MG63 (cell line): Measurements from ENCODE around the gene NUB1. TPM values are rescaled to one million over a fixed set of nuclear protein-coding genes. Genes with fewer than 3 reads are reported as not detected.
A peak's percentile ranks its signal among the peaks of the same experiment; 100 is the strongest.

ENCODE experiments used
- DNase-seq: peaks from one replicate; pipeline ENCODE4 v3.0.0-alpha.2; 2020
- H3K27me3 ChIP-seq: fragments of 250-450 bp; sonication (Bioruptor Pico); 2 replicates; pipeline ENCODE4 v1.5.1; 2020; ENCODE audit warnings: mild to moderate bottlenecking, moderate library complexity
- H3K36me3 ChIP-seq: fragments of 250-450 bp; sonication (Bioruptor Pico); 2 replicates; pipeline ENCODE4 v1.5.1; 2020; ENCODE audit warnings: mild to moderate bottlenecking, moderate library complexity
- H3K4me3 ChIP-seq: fragments of 250-450 bp; sonication (Bioruptor Pico); 2 replicates; pipeline ENCODE4 v1.5.1; 2020; ENCODE audit warnings: mild to moderate bottlenecking, moderate library complexity
- H3K9me3 ChIP-seq: fragments of 250-450 bp; sonication (Bioruptor Pico); 2 replicates; pipeline ENCODE4 v1.5.1; 2020; ENCODE audit warnings: mild to moderate bottlenecking, moderate library complexity
- total RNA-seq: library from RNA; depleted of rRNA; stranded (reverse); fragments of >200 nt; shearing (Covaris generic); gene quantifications from 2 replicates; pipeline ENCODE4 v1.2.3, GENCODE V29; 2014; ENCODE audit warnings: low replicate concordance

Gene NUB1
- total RNA-seq, 1 experiment from 2014 or later: 23.1 TPM

- no peaks in the 10 kb centered on the region for H3K36me3 ChIP-seq
- no peak for DNase-seq
- no peak overlapping the region for H3K4me3 ChIP-seq
- H3K9me3 ChIP-seq: no peaks in the 10 kb centered on the region
- H3K27me3 ChIP-seq: no peaks in the 10 kb centered on the region
These were observed 59.2 kb downstream of the NUB1 start for GRCh38 chr7:151400626-151401315.

- Histone ChIP-seq H3K36me3 (no peaks in the 10 kb centered on the region), H3K4me3 (no peak overlapping the region), H3K9me3 (no peaks in the 10 kb centered on the region), H3K27me3 (no peaks in the 10 kb centered on the region)
- DNase-seq: no peak
These were observed 60.6 kb downstream of the NUB1 start for GRCh38 chr7:151402029-151402835.

GRCh38 chr7:151403764-151404163 lies 62.2 kb downstream of the NUB1 start:
- Histone ChIP-seq H3K27me3 (no peaks in the 10 kb centered on the region), H3K36me3 (no peaks in the 10 kb centered on the region), H3K4me3 (no peak overlapping the region), H3K9me3 (no peaks in the 10 kb centered on the region)
- DNase-seq: no peak

- DNase-seq: peak; percentile 65
- Histone ChIP-seq H3K36me3 (no peaks in the 10 kb centered on the region), H3K27me3 (no peaks in the 10 kb centered on the region), H3K4me3 (no peak overlapping the region), H3K9me3 (no peaks in the 10 kb centered on the region)
These were observed 62.8 kb downstream of the NUB1 start for GRCh38 chr7:151404216-151405011.

- no peak for DNase-seq
- H3K4me3 ChIP-seq: no peak overlapping the region
- H3K9me3 ChIP-seq: no peaks in the 10 kb centered on the region
- no peaks in the 10 kb centered on the region for H3K27me3 ChIP-seq
- H3K36me3 ChIP-seq: no peaks in the 10 kb centered on the region
These were observed 63.4 kb downstream of the NUB1 start for GRCh38 chr7:151405056-151405455.

GRCh38 chr7:151405588-151405987 lies 64.0 kb downstream of the NUB1 start:
- no peak for DNase-seq
- Histone ChIP-seq H3K4me3 (no peak overlapping the region), H3K9me3 (no peaks in the 10 kb centered on the region), H3K27me3 (no peaks in the 10 kb centered on the region), H3K36me3 (no peaks in the 10 kb centered on the region)

GRCh38 chr7:151406051-151406875 lies 64.7 kb downstream of the NUB1 start:
- no peaks in the 10 kb centered on the region for H3K9me3 ChIP-seq
- no peak for DNase-seq
- H3K36me3 ChIP-seq: no peaks in the 10 kb centered on the region
- H3K27me3 ChIP-seq: no peaks in the 10 kb centered on the region
- no peak overlapping the region for H3K4me3 ChIP-seq

GRCh38 chr7:151406886-151407583 lies 65.4 kb downstream of the NUB1 start:
- Histone ChIP-seq H3K36me3 (no peaks in the 10 kb centered on the region), H3K9me3 (no peaks in the 10 kb centered on the region), H3K27me3 (no peaks in the 10 kb centered on the region), H3K4me3 (no peak overlapping the region)
- no peak for DNase-seq

- no peaks in the 10 kb centered on the region for H3K9me3 ChIP-seq
- no peaks in the 10 kb centered on the region for H3K27me3 ChIP-seq
- H3K36me3 ChIP-seq: no peaks in the 10 kb centered on the region
- H3K4me3 ChIP-seq: no peak overlapping the region
- DNase-seq: no peak
These were observed 66.9 kb downstream of the NUB1 start for GRCh38 chr7:151408498-151408838.

GRCh38 chr7:151408839-151409666 lies 67.4 kb downstream of the NUB1 start:
- H3K27me3 ChIP-seq: no peaks in the 10 kb centered on the region

GRCh38 chr7:151409667-151410404 lies 68.2 kb downstream of the NUB1 start, which contains the start of gene WDR86:
Gene WDR86 (minus strand): TSS chr7:151410038. CDS start chr7:151409589, 449 bp downstream.
- DNase-seq: no peak

More at GRCh38 chr7:151408839-151409666, 67.4 kb downstream of the NUB1 start:
- H3K4me3 ChIP-seq: no peak overlapping the region
- no peaks in the 10 kb centered on the region for H3K36me3 ChIP-seq
- DNase-seq: no peak
- no peaks in the 10 kb centered on the region for H3K9me3 ChIP-seq

GRCh38 chr7:151410405-151411390 lies 69.1 kb downstream of the NUB1 start:
- no peak for DNase-seq
- H3K9me3 ChIP-seq: no peaks in the 10 kb centered on the region
- no peaks in the 10 kb centered on the region for H3K27me3 ChIP-seq
- no peak overlapping the region for H3K4me3 ChIP-seq
- no peaks in the 10 kb centered on the region for H3K36me3 ChIP-seq

More at GRCh38 chr7:151409667-151410404, 68.2 kb downstream of the NUB1 start, which contains the start of gene WDR86:
- no peaks in the 10 kb centered on the region for H3K27me3 ChIP-seq
- H3K9me3 ChIP-seq: no peaks in the 10 kb centered on the region
- H3K4me3 ChIP-seq: no peak within 1 kb of the TSS
- no peaks in the 10 kb centered on the region for H3K36me3 ChIP-seq

- no peaks in the 10 kb centered on the region for H3K9me3 ChIP-seq
- no peaks in the 10 kb centered on the region for H3K27me3 ChIP-seq
- no peaks in the 10 kb centered on the region for H3K36me3 ChIP-seq
- no peak overlapping the region for H3K4me3 ChIP-seq
- DNase-seq: no peak
These were observed 69.9 kb downstream of the NUB1 start for GRCh38 chr7:151411551-151411950.
